ENCODE measurements around the gene SPON1. TPM values are rescaled to one million over a fixed set of nuclear protein-coding genes. Genes with fewer than 3 reads are reported as not detected.
A peak's percentile ranks its signal among the peaks of the same experiment; 100 is the strongest.

Gene SPON1
- total RNA-seq, 2 donors from 2014 or later: 9.3 to 26.7 TPM

- Histone ChIP-seq H3K27me3 (peaks cover 0 to 9% of the 10 kb centered on the region in 2 donors), H3K27ac (no peak overlapping the region)
- no peak for ATAC-seq
Measured at GRCh38 chr11:13964771-13965074, 2.2 kb downstream of the SPON1 start.

GRCh38 chr11:13965337-13965736, 2.8 kb downstream of the SPON1 start:
- H3K9me3 ChIP-seq: no peaks in the 10 kb centered on the region
- no peak for TF ChIP-seq CTCF (IDR thresholded peaks at IDR 0.05)
- no peak for TF ChIP-seq POLR2A (IDR thresholded peaks at IDR 0.05)
- no peaks in the 10 kb centered on the region for H3K36me3 ChIP-seq (replicated peaks in 1 of 2; ENCODE audit: insufficient read depth in 1 of 2, low read depth in 2 of 2)
- intact Hi-C loops (cut with DNase I): no loop called here
- WGBS, 2 donors: 49 to 64% methylated on average over 5 of the region's 5 CpGs
- H3K4me1 ChIP-seq: peaks cover 28% of the 10 kb centered on the region
- ATAC-seq: no peak
- peaks cover 0 to 9% of the 10 kb centered on the region in 2 donors for H3K27me3 ChIP-seq
- H3K27ac ChIP-seq: no peak overlapping the region
- no peak overlapping the region for H3K4me3 ChIP-seq
- no peak for DNase-seq

More at GRCh38 chr11:13964771-13965074, 2.2 kb downstream of the SPON1 start:
- intact Hi-C loops (cut with DNase I): no loop called here
- Histone ChIP-seq H3K9me3 (no peaks in the 10 kb centered on the region), H3K4me1 (peaks cover 28% of the 10 kb centered on the region), H3K4me3 (no peak overlapping the region), H3K36me3 (replicated peaks in 1 of 2; ENCODE audit: insufficient read depth in 1 of 2, low read depth in 2 of 2) (no peaks in the 10 kb centered on the region)
- TF ChIP-seq POLR2A (IDR thresholded peaks at IDR 0.05) (no peak), CTCF (IDR thresholded peaks at IDR 0.05) (no peak)
- WGBS, 2 donors: 26 to 34% methylated on average over 6 to 7 of the region's 7 CpGs
- DNase-seq: no peak

GRCh38 chr11:13966013-13966412, 3.5 kb downstream of the SPON1 start:
- intact Hi-C loops (cut with DNase I): no loop called here
- ATAC-seq (no peak), DNase-seq (no peak)
- Histone ChIP-seq H3K36me3 (replicated peaks in 1 of 2; ENCODE audit: insufficient read depth in 1 of 2, low read depth in 2 of 2) (no peaks in the 10 kb centered on the region), H3K4me1 (peaks cover 28% of the 10 kb centered on the region), H3K27me3 (peaks cover 0 to 9% of the 10 kb centered on the region in 2 donors), H3K4me3 (no peak overlapping the region), H3K9me3 (no peaks in the 10 kb centered on the region), H3K27ac (no peak overlapping the region)
- no peak for TF ChIP-seq CTCF (IDR thresholded peaks at IDR 0.05)
- TF ChIP-seq POLR2A (IDR thresholded peaks at IDR 0.05): no peak
- 79 to 84% methylated on average over 3 of the region's 3 CpGs for WGBS, 2 donors

- DNase-seq (no peak), ATAC-seq (no peak)
- Histone ChIP-seq H3K36me3 (replicated peaks in 1 of 2; ENCODE audit: insufficient read depth in 1 of 2, low read depth in 2 of 2) (no peaks in the 10 kb centered on the region), H3K27ac (no peak overlapping the region), H3K9me3 (no peaks in the 10 kb centered on the region), H3K4me1 (peaks cover 28% of the 10 kb centered on the region), H3K4me3 (no peak overlapping the region), H3K27me3 (peaks cover 0 to 9% of the 10 kb centered on the region in 2 donors)
- intact Hi-C loops (cut with DNase I): no loop called here
- 89 to 100% methylated on average over 1 of the region's 1 CpG for WGBS, 2 donors
- TF ChIP-seq CTCF (IDR thresholded peaks at IDR 0.05) (no peak), POLR2A (IDR thresholded peaks at IDR 0.05) (no peak)
Measured at GRCh38 chr11:13966486-13966885, 4.0 kb downstream of the SPON1 start.

- intact Hi-C loops (cut with DNase I): no loop called here
- no peak overlapping the region for H3K27ac ChIP-seq
- no peaks in the 10 kb centered on the region for H3K9me3 ChIP-seq
- DNase-seq: peak in 1 of 4 donors; percentile 29
- no peak for ATAC-seq
- peak in 2 of 7 experiments; percentile 22 for TF ChIP-seq CTCF (IDR thresholded peaks at IDR 0.05)
- TF ChIP-seq POLR2A (IDR thresholded peaks at IDR 0.05): no peak
- WGBS, 2 donors: 43 to 46% methylated on average over 2 of the region's 2 CpGs
- no peaks in the 10 kb centered on the region for H3K36me3 ChIP-seq (replicated peaks in 1 of 2; ENCODE audit: insufficient read depth in 1 of 2, low read depth in 2 of 2)
- H3K27me3 ChIP-seq: no peaks in the 10 kb centered on the region
- H3K4me1 ChIP-seq: no peaks in the 10 kb centered on the region
- H3K4me3 ChIP-seq: no peak overlapping the region
Measured at GRCh38 chr11:13970986-13971385, 8.5 kb downstream of the SPON1 start.
